LNCaP clone FGC (cell line): ENCODE measurements around the gene CD164L2.
"Not testable (repeated sequence)": the region's sequence is repeated elsewhere in the genome, so short reads cannot be mapped to it uniquely, and the experiment has no call there.

Source experiments
- DNase-seq: peaks from one replicate; pipeline ENCODE4 v3.0.0-alpha.2; 2011; ENCODE audit warnings: low read depth
- H3K4me3 ChIP-seq: 2 replicates; pipeline ENCODE4 v1.5.1; 2011; ENCODE audit warnings: mild to moderate bottlenecking, low read depth, low read length, control low read depth
- TF ChIP-seq, protein P1 (sequence below): IDR thresholded peaks from 2 replicates; pipeline ENCODE4 v1.5.1; 2012; ENCODE audit warnings: mild to moderate bottlenecking; ENCODE audit not compliant: control insufficient read depth, insufficient read depth; ENCODE audit errors: extremely low read depth

The CD164L2 gene

DNA sequence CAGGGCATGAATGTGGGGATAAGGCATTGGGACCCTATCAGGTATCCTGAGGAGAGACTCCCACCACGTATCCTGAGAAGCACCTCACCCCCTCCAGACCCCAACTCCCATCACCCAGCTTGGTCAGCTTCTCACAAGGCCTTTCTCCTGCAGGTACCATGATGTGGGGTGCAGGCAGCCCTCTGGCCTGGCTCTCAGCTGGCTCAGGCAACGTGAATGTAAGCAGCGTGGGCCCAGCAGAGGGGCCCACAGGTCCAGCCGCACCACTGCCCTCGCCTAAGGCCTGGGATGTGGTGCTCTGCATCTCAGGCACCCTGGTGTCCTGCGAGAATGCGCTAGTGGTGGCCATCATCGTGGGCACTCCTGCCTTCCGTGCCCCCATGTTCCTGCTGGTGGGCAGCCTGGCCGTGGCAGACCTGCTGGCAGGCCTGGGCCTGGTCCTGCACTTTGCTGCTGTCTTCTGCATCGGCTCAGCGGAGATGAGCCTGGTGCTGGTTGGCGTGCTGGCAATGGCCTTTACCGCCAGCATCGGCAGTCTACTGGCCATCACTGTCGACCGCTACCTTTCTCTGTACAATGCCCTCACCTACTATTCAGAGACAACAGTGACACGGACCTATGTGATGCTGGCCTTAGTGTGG, 10.6 kb upstream of the CD164L2 start:
- no peak for DNase-seq
- TF ChIP-seq, protein P1, sequence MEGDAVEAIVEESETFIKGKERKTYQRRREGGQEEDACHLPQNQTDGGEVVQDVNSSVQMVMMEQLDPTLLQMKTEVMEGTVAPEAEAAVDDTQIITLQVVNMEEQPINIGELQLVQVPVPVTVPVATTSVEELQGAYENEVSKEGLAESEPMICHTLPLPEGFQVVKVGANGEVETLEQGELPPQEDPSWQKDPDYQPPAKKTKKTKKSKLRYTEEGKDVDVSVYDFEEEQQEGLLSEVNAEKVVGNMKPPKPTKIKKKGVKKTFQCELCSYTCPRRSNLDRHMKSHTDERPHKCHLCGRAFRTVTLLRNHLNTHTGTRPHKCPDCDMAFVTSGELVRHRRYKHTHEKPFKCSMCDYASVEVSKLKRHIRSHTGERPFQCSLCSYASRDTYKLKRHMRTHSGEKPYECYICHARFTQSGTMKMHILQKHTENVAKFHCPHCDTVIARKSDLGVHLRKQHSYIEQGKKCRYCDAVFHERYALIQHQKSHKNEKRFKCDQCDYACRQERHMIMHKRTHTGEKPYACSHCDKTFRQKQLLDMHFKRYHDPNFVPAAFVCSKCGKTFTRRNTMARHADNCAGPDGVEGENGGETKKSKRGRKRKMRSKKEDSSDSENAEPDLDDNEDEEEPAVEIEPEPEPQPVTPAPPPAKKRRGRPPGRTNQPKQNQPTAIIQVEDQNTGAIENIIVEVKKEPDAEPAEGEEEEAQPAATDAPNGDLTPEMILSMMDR = no peak
- no peak overlapping the region for H3K4me3 ChIP-seq

DNA sequence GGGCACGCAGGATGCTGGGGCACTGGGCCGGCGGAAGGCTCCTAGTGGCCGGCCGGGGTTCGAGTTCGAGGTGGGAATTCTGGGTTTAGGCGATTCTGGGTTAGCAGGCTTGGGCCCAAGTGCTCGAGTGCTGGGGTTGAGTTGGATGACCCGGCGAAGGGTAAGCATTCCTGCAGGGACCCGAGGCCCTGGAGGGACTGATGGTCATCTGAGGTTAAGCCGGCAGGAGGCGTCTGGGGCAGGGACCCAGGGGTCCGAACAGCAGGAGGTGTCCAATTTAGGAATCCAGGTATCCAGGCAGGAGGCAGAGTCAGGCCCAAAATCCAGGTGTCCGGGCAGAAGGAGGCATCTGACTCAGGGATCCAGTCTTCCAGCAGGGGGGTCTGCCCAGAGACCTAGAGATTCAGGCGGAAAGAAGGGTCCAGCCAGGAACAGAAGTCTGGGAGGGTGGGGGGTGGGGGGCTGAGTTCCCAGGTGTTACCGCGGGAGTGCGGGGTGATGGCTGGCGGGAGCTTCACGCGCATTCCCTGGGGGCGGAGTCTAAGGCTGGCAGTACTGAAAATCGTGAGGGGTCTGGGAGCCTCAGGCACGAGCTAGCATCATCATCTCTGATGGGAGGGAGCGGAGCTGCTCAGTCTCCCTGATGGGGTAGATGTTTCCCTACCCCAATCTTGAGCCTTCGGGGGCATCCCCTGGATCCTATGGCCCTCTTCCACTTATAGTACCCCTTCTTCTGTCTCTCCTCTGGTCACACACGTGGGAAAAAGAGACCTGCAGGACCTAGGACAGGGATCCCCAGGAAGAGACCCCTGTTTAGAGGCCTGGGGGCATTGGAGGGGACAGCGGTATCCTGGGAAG, 9.9 kb upstream of the CD164L2 start:
- TF ChIP-seq, protein P1 = no peak
- DNase-seq = no peak
- H3K4me3 ChIP-seq = peak overlapping the region; percentile 54

DNA sequence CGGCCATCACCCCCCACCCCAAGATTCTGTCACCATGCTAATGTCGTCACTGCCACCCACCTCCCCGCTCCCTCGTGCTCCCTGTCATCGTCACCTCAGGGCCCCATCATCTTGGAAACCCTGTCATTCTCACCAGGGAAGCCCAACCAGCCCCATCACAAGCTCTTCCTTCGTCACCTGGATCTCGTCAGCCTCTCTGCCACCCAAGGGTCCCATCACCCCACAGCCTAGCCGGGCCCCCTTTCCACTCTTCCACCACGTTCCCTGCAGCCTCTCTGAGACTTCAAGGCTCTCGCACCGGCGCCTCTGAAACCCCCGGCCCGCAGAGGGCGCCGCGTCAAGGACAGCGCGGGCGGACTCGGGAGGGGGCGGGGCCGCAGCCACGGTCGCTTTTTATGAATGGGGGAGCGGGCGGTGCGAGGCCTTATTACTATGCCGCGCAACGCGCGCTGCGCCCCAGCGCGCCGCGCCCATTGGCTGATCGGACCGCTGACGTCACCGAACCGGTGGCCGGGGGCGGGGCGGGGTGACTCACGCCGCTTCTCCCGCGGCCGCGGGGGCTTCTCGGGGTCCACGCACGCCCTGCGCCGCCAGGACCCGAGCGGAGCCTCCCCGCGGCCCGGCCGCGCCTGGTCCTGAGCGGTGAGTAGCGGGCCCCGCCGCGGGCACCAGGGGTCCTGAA, 9.1 kb upstream of the CD164L2 start, which contains the start of gene GPR3:
Gene GPR3, plus strand, starts transcription at position 527 of the 682 bp plus-strand sequence. CDS start 1,177 bp downstream, outside the sequence.
- H3K4me3 ChIP-seq = peak within 1 kb of the TSS; percentile 54
- DNase-seq = peak; percentile 51

DNA sequence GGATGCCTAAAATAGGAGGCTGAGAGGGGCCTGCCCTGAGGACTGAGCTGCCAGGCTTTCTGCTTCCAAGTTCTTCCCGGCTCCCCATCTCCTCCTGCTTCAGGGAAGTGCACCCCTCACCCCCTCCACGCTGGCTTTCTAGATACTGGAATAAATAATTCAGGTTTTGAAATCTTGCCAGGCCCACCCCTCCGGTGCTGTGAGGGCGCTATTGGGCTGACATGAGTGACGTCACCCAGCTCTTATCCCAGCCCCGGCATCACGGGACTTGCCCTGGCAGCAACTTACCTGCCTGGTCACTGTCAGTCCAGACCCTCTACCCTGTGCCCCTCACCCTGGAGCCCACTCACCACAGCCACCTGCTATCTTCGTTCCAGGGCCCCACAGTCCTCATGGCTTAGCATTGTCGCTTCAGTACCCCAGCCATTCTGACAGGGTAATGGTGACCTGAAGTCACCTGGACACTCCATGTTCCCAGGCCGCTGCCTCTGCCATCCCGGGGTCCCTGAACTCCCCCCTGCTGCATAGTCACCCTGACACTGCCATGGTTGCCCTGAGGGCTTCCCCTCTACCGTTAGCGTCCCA, 8.5 kb upstream of the CD164L2 start:
- no peak for DNase-seq
- TF ChIP-seq, protein P1 = no peak
- H3K4me3 ChIP-seq = no peak overlapping the region; the same call in 1 of the 2 replicates

More for the DNA sequence above, 9.1 kb upstream of the CD164L2 start, which contains the start of gene GPR3:
- TF ChIP-seq, protein P1 = peak; percentile 72

DNA sequence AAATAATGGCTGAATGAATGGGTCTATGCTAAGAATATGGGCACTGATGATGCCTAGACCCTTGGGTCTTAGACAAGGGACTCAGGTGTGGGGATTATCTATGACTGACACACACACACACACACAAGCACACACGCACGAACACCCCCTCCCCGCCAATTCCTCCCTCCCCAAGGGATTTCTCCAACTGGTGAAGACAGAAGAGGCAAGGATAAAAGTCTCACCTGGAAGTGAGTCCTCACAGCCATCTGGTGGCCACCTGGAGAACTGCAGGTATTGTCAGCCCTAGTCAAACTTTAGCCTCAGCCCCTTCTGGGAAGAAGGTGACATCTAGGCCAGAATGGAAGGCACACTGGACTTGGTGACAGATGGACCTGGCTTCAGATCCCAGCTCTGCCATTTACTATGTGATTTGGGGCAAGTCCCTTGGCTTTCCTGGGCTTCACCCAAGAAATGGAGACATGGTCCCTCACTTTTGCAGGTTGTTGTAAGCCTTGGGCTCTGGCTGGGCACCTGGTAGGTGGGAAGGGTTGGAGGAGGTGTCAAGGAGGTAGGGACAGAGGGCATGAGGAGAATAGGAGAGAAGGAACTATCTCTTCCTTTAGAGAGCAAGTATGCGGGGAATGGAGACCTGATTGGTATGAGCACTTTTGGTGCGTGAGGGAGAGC, 5.3 kb upstream of the CD164L2 start:
- H3K4me3 ChIP-seq = no peak overlapping the region
- no peak for DNase-seq
- TF ChIP-seq, protein P1 = peak; percentile 85

DNA sequence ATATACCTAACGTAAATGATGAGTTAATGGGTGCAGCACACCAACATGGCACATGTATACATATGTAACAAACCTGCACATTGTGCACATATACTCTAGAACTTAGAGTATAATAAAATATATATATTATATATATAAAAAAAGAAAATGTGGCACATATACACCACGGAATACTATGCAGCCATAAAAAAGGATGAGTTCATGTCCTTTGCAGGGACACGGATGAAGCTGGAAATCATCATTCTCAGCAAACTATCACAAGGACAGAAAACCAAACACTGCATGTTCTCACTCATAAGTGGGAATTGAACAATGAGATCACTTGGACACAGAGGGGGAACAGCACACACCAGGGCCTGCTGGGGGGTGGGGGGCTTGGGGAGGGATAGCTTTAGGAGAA, 1.7 kb upstream of the CD164L2 start:
- not testable (repeated sequence) for DNase-seq, H3K4me3 ChIP-seq
